ENCODE data around the gene ABLIM1. TPM values are rescaled to one million over a fixed set of nuclear protein-coding genes. Genes with fewer than 3 reads are reported as not detected.
"Not testable (repeated sequence)": the region's sequence is repeated elsewhere in the genome, so short reads cannot be mapped to it uniquely, and the experiment has no call there.

Gene ABLIM1
- total RNA-seq, 1 donor from 2014 or later, result 39.8 TPM

GRCh38 chr10:114703377-114704107 lies 45.5 kb upstream of the ABLIM1 start:
- no peaks in the 10 kb centered on the region for H3K36me3 ChIP-seq
- H3K27ac ChIP-seq, result no peak overlapping the region
- H4K20me1 ChIP-seq (ENCODE audit: low read depth), result no peaks in the 10 kb centered on the region
- DNase-seq (ENCODE audit: low spot score), result peak; percentile 39
- H3K27me3 Mint-ChIP-seq (ENCODE audit: insufficient read depth, low read depth), result peaks cover 4% of the 10 kb centered on the region
- TF ChIP-seq CTCF (IDR thresholded peaks at IDR 0.05) (peak; percentile 76), EZH2 (IDR thresholded peaks at IDR 0.05) (no peak), EZH2phosphoT487 (IDR thresholded peaks at IDR 0.05) (no peak)
- H3K79me2 ChIP-seq (ENCODE audit: low read depth), result no peaks in the 10 kb centered on the region
- no peak overlapping the region for H2AFZ ChIP-seq (replicated peaks)
- no peaks in the 10 kb centered on the region for H3F3A ChIP-seq (ENCODE audit: low read depth)
- H3K36me3 Mint-ChIP-seq, result no peaks in the 10 kb centered on the region
- no peaks in the 10 kb centered on the region for H3K9me3 ChIP-seq (ENCODE audit: low read depth)
- no peak overlapping the region for H3K4me2 ChIP-seq
- H3K4me1 ChIP-seq, result no peaks in the 10 kb centered on the region
- peaks cover 7% of the 10 kb centered on the region for H3K4me1 Mint-ChIP-seq
- no peak overlapping the region for H3K27ac Mint-ChIP-seq
- no peaks in the 10 kb centered on the region for H3K27me3 ChIP-seq
- H3K4me3 Mint-ChIP-seq, result no peak overlapping the region
- H3K4me3 ChIP-seq, result no peak overlapping the region
- H3K9me3 Mint-ChIP-seq, result peaks cover 5% of the 10 kb centered on the region
- H3K9ac ChIP-seq, result no peak overlapping the region

DNA sequence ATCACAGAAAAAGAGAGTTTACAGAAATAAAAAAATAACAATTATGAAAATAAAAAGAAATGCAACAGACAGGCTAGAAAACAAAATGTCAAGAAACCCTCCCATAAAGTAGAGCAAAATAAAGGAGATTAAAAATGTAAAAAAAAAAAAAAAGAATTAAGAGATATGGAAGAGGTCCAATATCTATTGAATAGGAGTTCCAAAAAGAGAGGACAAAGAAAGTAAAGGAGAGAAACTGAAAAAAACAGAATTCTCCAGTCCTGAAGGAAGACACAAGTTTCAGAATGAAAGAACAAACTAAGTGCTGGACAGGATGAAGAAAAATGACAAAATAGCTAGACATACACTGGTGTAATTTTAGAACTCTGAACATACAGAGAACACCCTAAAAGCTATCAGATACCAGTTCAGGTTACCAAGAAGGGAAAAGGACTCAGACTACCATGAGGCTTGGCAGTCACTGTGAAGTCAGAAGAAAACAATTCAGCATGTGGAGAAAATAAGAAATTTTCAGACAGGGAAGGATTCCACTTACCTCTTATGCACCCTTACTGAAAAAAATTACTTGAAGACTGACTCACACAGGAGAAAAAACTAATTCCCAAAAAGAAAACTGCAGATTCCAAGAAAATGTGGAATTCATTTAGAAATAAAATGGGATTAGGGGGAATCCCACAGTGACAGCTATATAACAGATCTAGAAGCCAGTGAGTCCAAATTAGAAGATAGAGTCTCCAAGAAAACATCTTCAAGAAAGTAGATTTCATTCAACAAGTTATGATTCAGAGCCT lies 40.4 kb upstream of the ABLIM1 start:
- Histone ChIP-seq H3K4me1 (no peaks in the 10 kb centered on the region), H3K9ac (no peak overlapping the region), H3K36me3 (no peaks in the 10 kb centered on the region), H3F3A (ENCODE audit: low read depth) (no peaks in the 10 kb centered on the region), H3K4me2 (no peak overlapping the region), H3K27me3 (no peaks in the 10 kb centered on the region), H3K27ac (no peak overlapping the region), H3K4me3 (no peak overlapping the region), H4K20me1 (ENCODE audit: low read depth) (no peaks in the 10 kb centered on the region), H3K9me3 (ENCODE audit: low read depth) (no peaks in the 10 kb centered on the region), H3K79me2 (ENCODE audit: low read depth) (no peaks in the 10 kb centered on the region), H2AFZ (replicated peaks) (no peak overlapping the region)
- Mint-ChIP-seq H3K9me3 (peaks cover 5% of the 10 kb centered on the region), H3K27me3 (ENCODE audit: insufficient read depth, low read depth) (peaks cover 3% of the 10 kb centered on the region), H3K4me1 (no peaks in the 10 kb centered on the region), H3K4me3 (no peak overlapping the region), H3K36me3 (no peaks in the 10 kb centered on the region), H3K27ac (no peak overlapping the region)
- no peak for TF ChIP-seq EZH2phosphoT487 (IDR thresholded peaks at IDR 0.05)
- TF ChIP-seq EZH2 (IDR thresholded peaks at IDR 0.05), result no peak
- no peak for TF ChIP-seq CTCF (IDR thresholded peaks at IDR 0.05)
- no peak for DNase-seq (ENCODE audit: low spot score)

DNA sequence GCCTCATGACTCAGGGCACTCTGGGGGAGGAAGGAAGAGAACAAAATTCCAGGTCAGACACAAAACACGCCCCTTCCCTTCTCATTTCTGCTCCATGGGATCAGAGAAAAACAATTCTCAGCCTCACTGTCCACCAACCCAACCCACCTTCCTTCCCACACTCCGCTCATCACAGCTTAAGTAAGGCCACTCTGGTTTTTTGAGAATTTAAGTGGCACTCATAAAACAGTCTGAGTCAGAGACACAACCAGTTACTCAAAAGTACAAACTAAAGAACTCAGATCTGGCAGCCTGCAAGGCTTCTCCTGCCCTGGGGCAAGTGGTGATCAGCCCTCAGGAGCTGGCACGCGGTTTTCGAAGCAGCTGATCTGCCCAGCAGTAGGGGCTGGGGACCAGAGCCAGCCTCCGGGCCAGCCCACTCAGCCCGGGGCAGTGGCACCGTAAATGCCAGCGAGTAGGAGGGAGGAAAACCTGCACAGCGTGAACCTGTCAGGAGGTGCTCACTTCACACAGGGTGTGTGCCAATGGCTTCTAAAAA lies 39.1 kb upstream of the ABLIM1 start:
- H3K4me1 ChIP-seq, result no peaks in the 10 kb centered on the region
- no peak overlapping the region for H3K27ac ChIP-seq
- TF ChIP-seq EZH2 (IDR thresholded peaks at IDR 0.05), result no peak
- TF ChIP-seq EZH2phosphoT487 (IDR thresholded peaks at IDR 0.05), result no peak
- no peak for TF ChIP-seq CTCF (IDR thresholded peaks at IDR 0.05)
- Mint-ChIP-seq H3K4me1 (no peaks in the 10 kb centered on the region), H3K36me3 (no peaks in the 10 kb centered on the region), H3K9me3 (peaks cover 5% of the 10 kb centered on the region), H3K27ac (no peak overlapping the region), H3K27me3 (ENCODE audit: insufficient read depth, low read depth) (peaks cover 3% of the 10 kb centered on the region), H3K4me3 (no peak overlapping the region)
- H3K9ac ChIP-seq, result no peak overlapping the region
- no peak overlapping the region for H3K4me2 ChIP-seq
- H3K9me3 ChIP-seq (ENCODE audit: low read depth), result no peaks in the 10 kb centered on the region
- no peak overlapping the region for H2AFZ ChIP-seq (replicated peaks)
- H3K36me3 ChIP-seq, result no peaks in the 10 kb centered on the region
- H3K4me3 ChIP-seq, result no peak overlapping the region
- no peaks in the 10 kb centered on the region for H3F3A ChIP-seq (ENCODE audit: low read depth)
- no peaks in the 10 kb centered on the region for H4K20me1 ChIP-seq (ENCODE audit: low read depth)
- no peak for DNase-seq (ENCODE audit: low spot score)
- H3K79me2 ChIP-seq (ENCODE audit: low read depth), result no peaks in the 10 kb centered on the region
- H3K27me3 ChIP-seq, result no peaks in the 10 kb centered on the region

GRCh38 chr10:114696301-114696700 lies 38.2 kb upstream of the ABLIM1 start:
- H3K4me3 ChIP-seq; H3K27me3 ChIP-seq; H3K4me3 Mint-ChIP-seq; DNase-seq (ENCODE audit: low spot score); H3K9ac ChIP-seq; H3K4me1 Mint-ChIP-seq; H3K36me3 Mint-ChIP-seq; H3K9me3 ChIP-seq (ENCODE audit: low read depth); H3K27me3 Mint-ChIP-seq (ENCODE audit: insufficient read depth, low read depth); H3K4me2 ChIP-seq; H3K4me1 ChIP-seq; H4K20me1 ChIP-seq (ENCODE audit: low read depth); H3K27ac Mint-ChIP-seq; H3K27ac ChIP-seq; H3F3A ChIP-seq (ENCODE audit: low read depth); H2AFZ ChIP-seq (replicated peaks); H3K36me3 ChIP-seq; H3K9me3 Mint-ChIP-seq; H3K79me2 ChIP-seq (ENCODE audit: low read depth): not testable (repeated sequence)

Measured in neural progenitor cell (in vitro differentiated cells).